ENCODE data around the gene SERTAD3.
A peak's percentile ranks its signal among the peaks of the same experiment; 100 is the strongest.

SERTAD3 gene

DNA sequence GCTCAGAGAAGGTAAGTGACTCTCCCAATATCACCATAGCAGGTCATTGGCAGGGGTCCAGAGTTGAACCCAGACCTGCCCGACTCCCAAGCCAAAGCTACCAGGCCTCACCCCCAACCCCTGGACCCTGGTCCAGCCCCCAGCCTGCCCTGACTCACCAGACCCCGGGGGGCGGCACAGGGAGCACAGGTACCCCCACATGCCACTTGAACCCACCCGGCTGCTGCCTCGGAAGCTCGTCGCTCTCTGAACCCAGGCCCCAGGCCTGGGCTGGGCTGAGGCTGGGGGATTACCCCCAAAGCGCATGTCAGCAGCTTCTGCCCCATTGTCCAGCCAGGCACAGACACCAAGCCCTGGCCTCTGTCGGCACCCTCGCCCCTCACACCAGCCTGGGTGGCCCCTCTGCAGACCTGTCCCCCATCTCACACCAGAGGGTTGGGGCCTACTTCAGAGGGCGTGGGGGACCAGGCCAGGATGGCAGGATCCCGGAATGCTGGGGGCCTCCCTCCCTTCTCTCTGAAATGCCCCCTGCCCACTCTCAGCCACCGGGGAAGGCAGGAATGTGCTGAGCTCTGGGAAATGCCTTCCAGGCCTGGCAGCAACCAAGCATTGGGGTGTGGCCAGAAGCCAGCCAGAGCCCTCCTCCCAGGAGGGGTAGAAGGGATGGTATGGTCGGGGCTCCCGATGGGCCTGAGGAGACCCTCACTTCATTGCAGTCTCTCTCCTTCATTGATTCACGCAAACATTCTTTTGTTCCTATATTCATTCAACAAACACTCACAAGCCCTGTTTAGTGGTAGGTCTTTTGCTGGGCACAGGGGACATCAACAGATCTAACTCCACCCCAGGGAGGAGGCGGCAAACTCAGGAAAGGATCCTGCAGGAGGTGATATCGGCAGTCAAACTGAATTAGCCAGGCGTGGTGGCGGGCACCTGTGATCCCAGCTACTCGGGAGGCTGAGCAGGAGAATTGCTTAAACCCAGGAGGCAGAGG, 29.3 kb downstream of the SERTAD3 start:
- no peak for DNase-seq
- H3K27me3 ChIP-seq: no peaks in the 10 kb centered on the region
- H3K4me1 ChIP-seq: no peaks in the 10 kb centered on the region
- no peak overlapping the region for H3K4me3 ChIP-seq (ENCODE audit: low read depth, low read length)
- H3K9me3 ChIP-seq: no peaks in the 10 kb centered on the region
- TF ChIP-seq, protein P1, sequence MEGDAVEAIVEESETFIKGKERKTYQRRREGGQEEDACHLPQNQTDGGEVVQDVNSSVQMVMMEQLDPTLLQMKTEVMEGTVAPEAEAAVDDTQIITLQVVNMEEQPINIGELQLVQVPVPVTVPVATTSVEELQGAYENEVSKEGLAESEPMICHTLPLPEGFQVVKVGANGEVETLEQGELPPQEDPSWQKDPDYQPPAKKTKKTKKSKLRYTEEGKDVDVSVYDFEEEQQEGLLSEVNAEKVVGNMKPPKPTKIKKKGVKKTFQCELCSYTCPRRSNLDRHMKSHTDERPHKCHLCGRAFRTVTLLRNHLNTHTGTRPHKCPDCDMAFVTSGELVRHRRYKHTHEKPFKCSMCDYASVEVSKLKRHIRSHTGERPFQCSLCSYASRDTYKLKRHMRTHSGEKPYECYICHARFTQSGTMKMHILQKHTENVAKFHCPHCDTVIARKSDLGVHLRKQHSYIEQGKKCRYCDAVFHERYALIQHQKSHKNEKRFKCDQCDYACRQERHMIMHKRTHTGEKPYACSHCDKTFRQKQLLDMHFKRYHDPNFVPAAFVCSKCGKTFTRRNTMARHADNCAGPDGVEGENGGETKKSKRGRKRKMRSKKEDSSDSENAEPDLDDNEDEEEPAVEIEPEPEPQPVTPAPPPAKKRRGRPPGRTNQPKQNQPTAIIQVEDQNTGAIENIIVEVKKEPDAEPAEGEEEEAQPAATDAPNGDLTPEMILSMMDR (IDR thresholded peaks at IDR 0.05; ENCODE audit: low read depth, low read length): no peak
- no peaks in the 10 kb centered on the region for H3K36me3 ChIP-seq

DNA sequence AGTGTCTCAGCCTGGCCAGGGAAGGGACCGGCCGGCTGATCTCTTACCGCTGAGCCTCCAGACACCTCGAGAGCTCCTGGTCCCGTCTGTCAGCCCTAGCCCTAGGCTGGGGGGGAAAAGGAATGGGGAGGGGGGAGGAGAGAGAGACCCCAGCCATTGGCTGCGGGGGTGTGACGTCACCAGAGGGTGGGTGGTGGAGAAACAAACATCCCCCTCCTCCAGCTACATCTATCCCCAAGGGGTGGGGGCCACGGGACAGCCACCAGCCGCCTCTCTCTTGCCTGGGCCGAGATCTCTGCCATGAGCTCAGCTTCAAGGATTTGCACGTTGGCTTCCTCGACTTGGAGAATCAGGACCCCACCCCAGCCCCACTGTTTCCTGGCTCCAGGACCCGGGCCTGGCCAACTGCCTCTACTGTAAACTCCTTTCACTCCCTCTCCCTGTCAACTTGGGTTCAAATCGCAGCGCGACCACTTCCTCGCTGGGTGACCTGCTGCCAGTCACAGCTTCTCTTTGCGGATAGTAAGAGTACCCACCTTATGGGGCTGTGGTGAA, 30.8 kb downstream of the SERTAD3 start, which contains the start of gene PRX:
PRX (minus strand) TSS at position 88 of the 555 bp plus-strand sequence. CDS start 5,446 bp downstream, outside the sequence.
- H3K4me1 ChIP-seq: no peaks in the 10 kb centered on the region
- no peaks in the 10 kb centered on the region for H3K27me3 ChIP-seq
- TF ChIP-seq, protein P1 (IDR thresholded peaks at IDR 0.05; ENCODE audit: low read depth, low read length): no peak
- no peaks in the 10 kb centered on the region for H3K36me3 ChIP-seq
- H3K9me3 ChIP-seq: no peaks in the 10 kb centered on the region
- DNase-seq: peak; percentile 32
- H3K4me3 ChIP-seq (ENCODE audit: low read depth, low read length): no peak within 1 kb of the TSS

DNA sequence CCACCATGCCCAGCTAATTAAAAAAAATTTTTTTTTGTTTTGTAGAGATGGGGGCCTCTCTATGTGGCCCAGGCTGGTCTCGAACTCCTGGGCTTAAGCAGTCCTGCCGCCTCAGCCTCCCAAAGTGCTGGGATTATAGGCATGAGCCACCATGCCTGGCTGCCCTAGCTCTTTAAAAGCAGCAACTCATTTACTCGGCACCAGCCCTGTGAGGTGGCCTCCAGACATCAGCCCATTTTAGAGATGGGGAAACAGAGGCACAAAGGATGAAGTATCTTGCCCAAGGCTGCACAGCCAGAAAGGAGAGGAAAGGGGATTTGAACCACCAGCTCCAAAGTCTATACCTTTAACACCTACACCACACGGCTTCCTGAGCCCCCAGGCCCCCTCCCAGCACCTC, 31.3 kb downstream of the SERTAD3 start:
- Histone ChIP-seq H3K27me3 (no peaks in the 10 kb centered on the region), H3K4me3 (ENCODE audit: low read depth, low read length) (no peak overlapping the region), H3K4me1 (no peaks in the 10 kb centered on the region), H3K9me3 (no peaks in the 10 kb centered on the region), H3K36me3 (no peaks in the 10 kb centered on the region)
- DNase-seq: no peak
- TF ChIP-seq, protein P1 (IDR thresholded peaks at IDR 0.05; ENCODE audit: low read depth, low read length): no peak

DNA sequence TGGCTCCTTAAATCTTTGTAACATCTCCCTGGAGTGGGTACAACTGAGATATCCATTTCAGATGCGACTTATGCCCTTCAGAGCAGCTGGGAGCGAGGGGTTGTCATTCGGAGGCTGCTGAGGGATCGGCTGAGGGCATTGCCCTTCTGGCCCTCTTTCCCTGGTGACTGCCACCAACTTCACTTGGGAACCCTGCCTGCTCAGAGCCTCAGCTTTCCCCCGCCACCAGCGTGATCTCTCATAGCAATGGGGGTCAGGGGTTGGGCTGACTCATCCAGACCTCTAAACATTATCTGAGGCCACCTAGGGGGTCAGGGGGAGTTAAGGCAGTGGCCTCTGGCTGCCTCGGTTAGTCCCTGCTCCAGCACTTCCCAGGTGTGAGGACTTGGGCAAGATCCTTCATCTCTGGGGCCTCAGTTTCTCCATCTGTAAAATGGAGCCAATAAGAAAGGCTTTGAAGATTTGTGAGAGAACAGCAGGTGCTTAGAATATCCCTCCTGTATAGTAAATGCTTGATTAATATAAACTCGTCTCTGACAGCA, 32.1 kb downstream of the SERTAD3 start:
- TF ChIP-seq, protein P1 (IDR thresholded peaks at IDR 0.05; ENCODE audit: low read depth, low read length): no peak
- DNase-seq: no peak
- Histone ChIP-seq H3K27me3 (no peaks in the 10 kb centered on the region), H3K36me3 (no peaks in the 10 kb centered on the region), H3K4me3 (ENCODE audit: low read depth, low read length) (no peak overlapping the region), H3K4me1 (no peaks in the 10 kb centered on the region), H3K9me3 (no peaks in the 10 kb centered on the region)

DNA sequence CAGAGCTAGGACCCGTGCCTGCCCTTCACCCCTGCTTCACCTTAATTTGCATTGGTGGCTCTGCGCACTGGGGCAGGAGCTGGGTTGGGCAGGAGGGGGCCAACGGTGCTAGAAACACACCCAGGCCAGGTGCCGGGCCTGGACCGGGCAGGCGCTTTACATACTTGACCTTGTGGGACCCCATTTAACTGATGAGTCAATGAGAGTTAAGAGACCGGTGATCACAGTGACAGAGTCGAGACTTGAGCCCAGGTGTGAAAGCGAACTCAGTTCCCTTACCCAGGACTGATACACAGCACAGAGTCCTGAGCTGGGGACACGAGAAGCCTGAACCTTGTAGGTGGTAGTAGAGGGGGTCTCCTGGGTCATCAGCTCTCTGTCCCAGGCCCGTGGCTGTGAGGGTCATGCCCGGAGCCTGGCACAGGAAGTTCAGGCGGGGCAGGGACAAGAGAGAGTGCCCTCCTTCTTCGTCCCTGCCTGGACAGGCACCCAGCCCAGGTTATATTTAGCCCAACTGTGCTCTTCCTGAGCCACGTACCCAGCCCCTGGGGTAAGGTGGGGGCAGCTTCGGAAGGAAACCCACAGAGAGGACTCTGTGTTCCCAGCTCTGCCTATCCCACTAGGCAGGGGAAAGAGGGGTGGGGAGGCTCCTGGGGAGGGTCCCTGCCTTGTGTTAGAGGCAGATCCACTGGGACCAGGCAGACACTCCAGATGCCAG, 32.9 kb downstream of the SERTAD3 start:
- TF ChIP-seq, protein P1 (IDR thresholded peaks at IDR 0.05; ENCODE audit: low read depth, low read length): no peak

More for the DNA sequence above, 32.9 kb downstream of the SERTAD3 start:
- no peaks in the 10 kb centered on the region for H3K27me3 ChIP-seq
- DNase-seq: no peak
- no peaks in the 10 kb centered on the region for H3K4me1 ChIP-seq
- H3K9me3 ChIP-seq: no peaks in the 10 kb centered on the region
- no peaks in the 10 kb centered on the region for H3K36me3 ChIP-seq
- H3K4me3 ChIP-seq (ENCODE audit: low read depth, low read length): no peak overlapping the region

Measured in BE2C (cell line).